HG02798 (cell line): Measurements from ENCODE around the gene CCBE1.

Source experiments
- ATAC-seq: cut with Tn5 transposase; IDR thresholded peaks from one replicate; pipeline ENCODE4 v1.9.1; 2021; ENCODE audit warnings: mild to moderate bottlenecking; ENCODE audit not compliant: unreplicated experiment, poor library complexity

Gene CCBE1

GRCh38 chr18:59624369-59624765 is 72.9 kb downstream of the CCBE1 start:
- no peak for ATAC-seq

GRCh38 chr18:59623456-59624368 is 73.5 kb downstream of the CCBE1 start:
- no peak for ATAC-seq

DNA sequence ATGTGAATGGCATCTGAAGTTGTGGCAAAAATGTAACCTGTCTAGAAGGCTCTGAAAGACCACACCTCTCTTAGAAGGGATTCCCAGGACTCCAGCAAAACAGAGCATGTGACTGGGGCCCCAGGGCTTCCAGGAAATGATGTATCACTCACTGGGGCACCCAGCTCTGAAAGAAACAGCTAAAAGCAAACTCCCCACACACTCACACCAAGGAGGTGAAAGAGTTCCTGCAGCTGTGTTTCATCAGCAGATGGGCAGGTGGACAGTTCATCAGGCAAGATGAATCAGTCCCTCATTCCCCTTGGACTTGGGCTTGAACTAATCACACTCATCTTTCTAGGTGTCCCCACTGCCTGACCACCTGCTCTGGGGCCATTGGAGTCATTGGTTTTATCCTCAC is 76.2 kb downstream of the CCBE1 start:
- no peak for ATAC-seq

GRCh38 chr18:59620381-59620780 is 76.8 kb downstream of the CCBE1 start:
- ATAC-seq: no peak

DNA sequence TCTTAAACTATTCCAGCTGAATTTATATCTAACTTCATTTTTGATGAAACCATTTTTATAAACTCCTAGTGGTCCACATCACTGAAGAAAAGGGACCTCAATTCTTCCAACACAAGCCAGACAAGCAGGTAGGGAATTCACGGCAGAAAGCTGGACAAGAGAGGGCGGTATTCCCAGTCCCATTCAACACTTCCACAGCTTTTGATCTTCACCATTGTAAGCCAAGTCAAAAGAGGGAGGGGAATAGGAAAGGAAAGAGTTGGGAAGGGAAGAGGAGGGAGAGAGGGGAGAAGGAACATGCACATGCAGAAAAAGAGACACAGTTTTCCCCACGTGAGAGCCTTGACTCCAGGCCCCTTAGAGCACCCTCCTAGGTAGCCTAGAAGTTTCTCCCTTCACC is 77.4 kb downstream of the CCBE1 start:
- no peak for ATAC-seq

DNA sequence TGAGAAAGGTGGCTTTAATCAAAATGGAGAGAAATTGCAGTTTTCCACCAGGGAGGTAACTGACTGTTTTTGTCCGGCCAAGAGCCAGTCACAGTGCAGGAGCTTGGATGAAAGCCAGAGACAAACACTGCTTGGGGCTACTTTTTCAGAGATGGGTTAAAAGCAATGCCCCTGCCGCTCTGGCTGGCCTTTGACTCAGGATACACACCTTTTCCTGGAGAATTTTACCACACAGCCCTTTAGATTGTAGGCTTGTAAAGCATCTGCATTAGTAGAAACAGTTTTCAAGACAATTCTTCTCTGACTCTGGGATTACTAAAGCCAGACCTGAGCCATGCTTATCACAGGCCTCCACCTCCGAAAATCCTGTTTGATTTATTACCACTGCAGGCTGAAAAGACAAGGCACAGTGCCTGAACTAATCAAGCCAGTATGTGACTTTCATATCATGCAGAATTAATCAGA is 79.7 kb downstream of the CCBE1 start:
- ATAC-seq: no peak

- no peak for ATAC-seq
Measured at GRCh38 chr18:59616501-59616900, 80.7 kb downstream of the CCBE1 start.

GRCh38 chr18:59613903-59614302 is 83.3 kb downstream of the CCBE1 start:
- no peak for ATAC-seq

DNA sequence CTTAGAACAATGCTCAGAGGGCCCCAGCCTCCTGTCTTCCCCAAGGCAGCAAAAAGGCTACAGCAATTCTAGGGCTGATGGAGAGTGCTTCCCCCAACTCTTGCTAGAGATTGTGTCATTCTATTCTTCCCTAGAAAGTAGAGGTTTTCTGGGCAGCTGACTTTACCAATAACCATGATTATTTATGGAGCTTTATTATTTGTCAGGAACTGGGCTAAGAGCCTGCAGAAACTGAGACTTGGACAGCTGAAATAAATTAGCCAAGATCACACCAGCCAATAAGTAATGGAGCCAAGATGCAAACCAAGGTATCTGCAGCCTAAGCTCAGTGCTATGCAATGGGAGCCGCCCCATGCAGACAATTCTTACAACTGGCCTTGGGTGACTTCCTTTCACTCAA is 84.8 kb downstream of the CCBE1 start:
- no peak for ATAC-seq

GRCh38 chr18:59610546-59611140 is 86.6 kb downstream of the CCBE1 start:
- ATAC-seq: no peak

DNA sequence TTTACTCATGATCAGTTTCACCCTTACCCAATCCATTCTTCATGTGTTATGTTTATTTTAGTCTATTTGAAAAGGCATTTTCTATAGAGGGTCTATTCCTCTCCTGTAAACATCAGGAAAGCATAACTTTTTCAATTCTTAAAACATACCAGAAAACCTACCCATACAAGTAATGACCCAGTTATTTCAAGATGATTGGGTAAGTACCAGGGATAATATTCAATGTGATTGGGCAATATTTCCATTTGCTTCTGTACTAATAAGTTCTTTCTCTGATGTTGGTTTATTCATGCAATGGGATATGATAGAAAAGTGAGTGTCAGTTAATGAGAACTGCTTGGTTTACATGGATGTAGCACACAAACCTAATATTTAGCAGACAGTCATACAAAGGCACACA is 87.6 kb downstream of the CCBE1 start:
- no peak for ATAC-seq

DNA sequence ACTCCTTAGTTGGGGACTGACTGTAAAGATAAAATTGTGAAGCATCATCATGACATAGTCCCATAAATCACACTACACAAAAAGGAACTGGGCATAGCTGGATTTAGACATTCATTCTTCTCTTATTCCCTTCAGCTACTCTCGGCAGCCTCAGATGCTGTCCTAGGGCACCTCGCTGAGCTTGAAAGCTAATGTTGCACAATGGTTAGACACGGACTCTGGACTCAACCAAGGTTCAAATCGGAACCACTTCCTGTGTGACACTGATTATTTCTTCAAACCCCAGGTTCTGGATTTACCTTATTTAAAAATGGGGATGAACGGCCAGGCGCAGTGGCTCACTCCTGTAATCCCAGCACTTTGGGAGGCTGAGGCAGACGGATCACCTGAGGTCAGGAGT is 89.8 kb downstream of the CCBE1 start:
- no peak for ATAC-seq

DNA sequence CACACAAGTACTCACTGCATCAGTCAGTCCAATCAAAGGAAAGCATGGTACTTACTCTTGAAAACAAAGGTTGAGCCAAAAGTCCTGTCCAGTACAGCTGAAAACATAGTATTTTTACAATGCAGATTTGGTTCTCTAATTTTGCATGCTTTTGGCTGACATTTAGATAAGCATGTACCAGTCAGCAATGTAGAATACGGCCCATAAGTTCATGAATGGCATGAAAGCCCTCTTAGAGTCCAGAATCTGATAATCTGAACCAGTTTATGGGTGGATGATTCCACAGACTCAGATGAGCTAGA is 90.2 kb downstream of the CCBE1 start:
- ATAC-seq: no peak

- no peak for ATAC-seq
Measured at GRCh38 chr18:59606193-59607077, 90.8 kb downstream of the CCBE1 start.

DNA sequence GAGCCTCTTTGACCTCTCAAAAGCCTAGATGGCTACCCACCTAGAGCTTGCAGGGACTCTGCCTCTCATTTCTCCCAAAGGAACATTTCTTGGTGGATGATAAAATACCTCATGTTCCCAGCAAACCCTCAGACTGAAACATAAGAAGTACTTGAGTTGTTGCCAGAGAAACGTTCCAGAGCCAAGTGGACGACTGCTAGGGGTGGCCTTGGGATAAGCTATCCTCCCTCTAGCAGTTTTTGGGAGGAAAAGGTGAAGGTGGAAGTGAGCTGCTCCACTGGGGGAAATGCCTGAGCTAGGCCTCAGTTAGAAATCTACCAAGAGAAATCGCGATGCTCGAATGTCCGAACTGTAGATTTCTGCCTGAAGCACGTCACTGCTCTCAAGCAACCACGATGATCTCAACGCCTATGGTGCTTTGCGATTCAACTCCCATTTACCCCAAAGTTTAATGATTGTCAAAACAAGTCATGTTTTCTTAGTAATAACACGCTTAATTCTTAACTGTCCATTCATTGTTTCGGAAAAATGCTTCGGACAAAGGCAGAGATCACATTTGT is 91.5 kb downstream of the CCBE1 start:
- no peak for ATAC-seq

- ATAC-seq: no peak
Measured at GRCh38 chr18:59604877-59605276, 92.3 kb downstream of the CCBE1 start.

DNA sequence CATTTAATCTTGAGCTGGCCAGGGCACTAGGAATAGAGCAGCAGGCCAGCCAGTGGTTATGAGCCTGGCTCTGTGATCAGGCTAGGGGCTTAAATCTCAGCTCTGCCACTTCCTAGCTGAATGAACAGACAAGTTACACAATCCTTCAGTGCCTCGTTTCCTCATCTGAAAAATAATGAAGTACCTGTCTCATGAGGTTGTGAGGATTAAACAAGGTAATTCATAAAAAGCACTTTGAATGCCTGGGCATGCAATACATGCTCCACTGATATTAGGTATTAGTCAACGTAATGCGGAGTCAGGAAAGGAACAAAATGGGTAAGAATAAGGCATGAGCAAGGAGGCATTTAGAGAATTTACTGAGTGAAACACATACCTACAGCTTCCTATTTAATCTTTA is 100.2 kb downstream of the CCBE1 start:
- no peak for ATAC-seq

DNA sequence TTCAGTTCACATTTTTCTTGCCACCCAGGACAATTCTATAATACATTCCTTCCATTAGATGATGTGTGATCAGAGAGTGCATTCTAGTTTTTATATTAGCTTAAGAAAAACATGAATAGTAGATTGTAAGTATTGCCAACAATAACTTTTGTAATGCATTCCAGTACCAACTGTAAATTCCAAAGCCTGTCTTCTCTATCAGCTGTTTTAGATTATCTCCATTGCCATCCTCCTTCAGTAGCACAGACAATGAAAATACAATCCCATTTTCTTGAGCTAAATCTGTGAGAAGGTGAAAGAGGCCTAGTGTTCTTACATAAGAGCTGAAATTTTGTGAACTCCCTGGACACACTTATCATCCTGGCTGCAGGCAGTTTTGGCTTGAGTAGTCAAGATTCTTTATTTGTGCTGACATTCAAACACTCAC is 103.9 kb downstream of the CCBE1 start:
- no peak for ATAC-seq

DNA sequence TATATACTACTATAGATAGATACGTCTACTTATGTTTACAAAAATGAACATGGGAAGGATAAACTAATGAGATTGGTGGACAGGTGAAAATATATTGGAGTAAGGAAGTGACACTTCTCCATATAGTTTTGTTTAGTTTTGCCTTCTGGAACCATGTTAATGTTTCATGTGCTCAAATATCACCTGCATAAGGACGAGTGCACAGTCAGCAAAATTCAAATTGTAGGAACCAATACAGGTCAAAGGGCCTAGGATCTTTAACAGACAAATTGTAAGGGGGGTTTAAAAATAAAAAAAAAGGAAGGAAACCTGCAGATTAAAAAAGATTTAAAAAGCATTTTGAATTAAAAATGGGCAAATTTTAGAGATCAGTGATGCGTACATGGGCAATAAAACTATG is 104.6 kb downstream of the CCBE1 start:
- ATAC-seq: no peak

DNA sequence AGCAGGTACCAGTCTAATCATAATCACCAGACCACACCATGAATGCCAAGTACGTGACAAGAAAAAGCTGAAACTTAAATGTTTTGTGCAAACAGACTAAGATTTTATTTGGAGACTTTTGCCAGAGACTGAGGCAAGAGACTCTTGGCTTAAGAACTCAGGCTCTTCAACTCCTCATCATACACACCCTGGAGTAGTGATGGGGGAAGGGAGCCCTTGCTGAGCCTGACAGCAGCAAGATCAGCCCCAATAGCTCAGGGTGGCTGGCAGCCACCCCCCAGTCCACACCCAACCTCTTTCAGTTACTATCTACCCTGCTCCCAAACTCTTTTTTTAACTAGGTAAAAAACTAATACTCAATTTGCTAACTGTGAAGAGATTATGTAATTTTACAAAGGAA is 114.8 kb downstream of the CCBE1 start:
- ATAC-seq: no peak

GRCh38 chr18:59579509-59579908 is 117.7 kb downstream of the CCBE1 start:
- no peak for ATAC-seq
